H1 (cell line): ENCODE data around the gene ADGRV1.

ENCODE experiments used
- EP300 ChIP-seq, 2 experiments: IDR thresholded peaks; 1 replicate in 1 of 2; 2 replicates in 1 of 2; pipeline ENCODE4 v1.6.1; 2011 to 2012; ENCODE audit warnings: low read depth in 2 of 2, low read length in 2 of 2, mild to moderate bottlenecking in 2 of 2, borderline replicate concordance in 1 of 2, inconsistent platforms in 1 of 2, moderate library complexity in 1 of 2
- MAFK ChIP-seq: IDR thresholded peaks from 2 replicates; pipeline ENCODE4 v1.6.1; 2012; ENCODE audit warnings: low read depth, mild to moderate bottlenecking, improper control_type of control experiment, low read length
- NRF1 ChIP-seq: IDR thresholded peaks from 2 replicates; pipeline ENCODE4 v1.6.1; 2011; ENCODE audit warnings: mild to moderate bottlenecking, low read depth, low read length, improper control_type of control experiment
- POLR2A ChIP-seq, 2 experiments: IDR thresholded peaks; 1 replicate in 1 of 2; 2 replicates in 1 of 2; pipeline ENCODE4 v1.6.1; 2011; ENCODE audit warnings: low read depth in 2 of 2, low read length in 2 of 2, mild to moderate bottlenecking in 2 of 2; ENCODE audit errors: control extremely low read depth in 1 of 2
- RAD21 ChIP-seq, 2 experiments: IDR thresholded peaks in 1 of 2; conservative IDR thresholded peaks in 1 of 2; 2 replicates each; pipeline ENCODE4 v1.6.1; 2011; ENCODE audit warnings: low read depth in 2 of 2, low read length in 2 of 2, improper control_type of control experiment in 1 of 2, inconsistent platforms in 1 of 2, mild to moderate bottlenecking in 1 of 2, moderate library complexity in 1 of 2
- SIX5 ChIP-seq: IDR thresholded peaks from 2 replicates; pipeline ENCODE4 v1.6.1; 2011; ENCODE audit warnings: mild to moderate bottlenecking, low read depth, low read length
- SP4 ChIP-seq: IDR thresholded peaks from 2 replicates; pipeline ENCODE4 v1.6.1; 2012; ENCODE audit warnings: low read length, inconsistent platforms
- TF ChIP-seq, protein P1 (sequence below), 3 experiments: IDR thresholded peaks; 1 replicate in 2 of 3; 2 replicates in 1 of 3; pipeline versions ENCODE4 v1.5.1 to v1.6.1; 2011; ENCODE audit warnings: low read length in 3 of 3, mild to moderate bottlenecking in 3 of 3, inconsistent platforms in 2 of 3, low read depth in 1 of 3, moderate library complexity in 1 of 3; ENCODE audit not compliant: insufficient read depth in 1 of 3; ENCODE audit errors: control extremely low read depth in 1 of 3

DNA sequence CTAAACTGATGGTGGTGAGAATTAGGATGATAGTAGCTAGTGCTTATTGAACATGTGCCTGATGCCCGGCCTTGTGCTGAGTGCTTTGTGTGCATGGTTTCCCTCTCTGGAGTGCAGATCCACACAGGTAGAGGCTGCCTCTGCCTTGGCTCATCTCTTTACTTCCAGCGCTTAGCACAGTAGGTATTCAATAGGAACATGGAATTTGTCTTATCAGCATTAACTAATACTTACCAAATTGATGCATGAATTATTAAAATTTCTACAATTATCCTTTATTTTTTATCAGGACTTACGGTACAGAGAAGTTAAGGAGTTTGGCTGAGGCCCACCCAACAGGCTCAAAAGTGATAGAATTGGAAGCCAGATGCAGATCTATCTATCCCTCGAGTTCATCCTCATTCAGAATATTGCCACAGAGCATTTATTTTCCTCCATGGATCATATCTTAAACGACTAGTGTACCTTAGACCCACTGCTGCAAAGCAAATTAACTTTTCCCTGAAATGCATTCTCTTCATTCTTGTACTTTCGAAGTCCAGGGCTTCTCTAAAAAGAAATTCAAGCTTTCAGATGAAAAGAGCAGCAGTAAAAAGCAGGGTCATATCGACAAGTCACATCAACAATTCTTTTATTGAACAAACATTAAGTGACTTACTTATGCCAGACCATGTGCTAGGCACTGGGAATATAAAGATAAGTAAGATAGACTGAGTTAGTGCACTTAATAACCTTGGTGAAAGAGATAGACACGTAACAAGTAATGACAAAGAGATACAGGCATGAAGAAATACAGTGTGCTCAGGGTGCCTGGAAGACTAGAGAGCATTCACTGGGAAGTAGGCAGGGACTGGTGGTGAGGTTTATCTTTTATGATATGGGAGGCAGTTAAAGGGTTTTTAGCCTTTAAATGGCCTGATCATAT is 534.5 kb downstream of the ADGRV1 start:
- TF ChIP-seq NRF1: no peak
- TF ChIP-seq SIX5: no peak
- no peak for TF ChIP-seq SP4
- no peak for TF ChIP-seq EP300 (IDR thresholded peaks at IDR 0.05; ENCODE audit: borderline replicate concordance in 1 of 2, low read depth in 2 of 2, low read length in 2 of 2)
- TF ChIP-seq POLR2A (IDR thresholded peaks at IDR 0.05; ENCODE audit: control extremely low read depth in 1 of 2, low read depth in 2 of 2, low read length in 2 of 2): no peak
- no peak for TF ChIP-seq RAD21 (IDR thresholded peaks at IDR 0.05 in 1 of 2, conservative IDR thresholded peaks at IDR 0.05 in 1 of 2; ENCODE audit: low read depth in 2 of 2, low read length in 2 of 2)
- TF ChIP-seq, protein P1, sequence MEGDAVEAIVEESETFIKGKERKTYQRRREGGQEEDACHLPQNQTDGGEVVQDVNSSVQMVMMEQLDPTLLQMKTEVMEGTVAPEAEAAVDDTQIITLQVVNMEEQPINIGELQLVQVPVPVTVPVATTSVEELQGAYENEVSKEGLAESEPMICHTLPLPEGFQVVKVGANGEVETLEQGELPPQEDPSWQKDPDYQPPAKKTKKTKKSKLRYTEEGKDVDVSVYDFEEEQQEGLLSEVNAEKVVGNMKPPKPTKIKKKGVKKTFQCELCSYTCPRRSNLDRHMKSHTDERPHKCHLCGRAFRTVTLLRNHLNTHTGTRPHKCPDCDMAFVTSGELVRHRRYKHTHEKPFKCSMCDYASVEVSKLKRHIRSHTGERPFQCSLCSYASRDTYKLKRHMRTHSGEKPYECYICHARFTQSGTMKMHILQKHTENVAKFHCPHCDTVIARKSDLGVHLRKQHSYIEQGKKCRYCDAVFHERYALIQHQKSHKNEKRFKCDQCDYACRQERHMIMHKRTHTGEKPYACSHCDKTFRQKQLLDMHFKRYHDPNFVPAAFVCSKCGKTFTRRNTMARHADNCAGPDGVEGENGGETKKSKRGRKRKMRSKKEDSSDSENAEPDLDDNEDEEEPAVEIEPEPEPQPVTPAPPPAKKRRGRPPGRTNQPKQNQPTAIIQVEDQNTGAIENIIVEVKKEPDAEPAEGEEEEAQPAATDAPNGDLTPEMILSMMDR (IDR thresholded peaks at IDR 0.05; ENCODE audit: control extremely low read depth in 1 of 3, insufficient read depth in 1 of 3, low read depth in 1 of 3, low read length in 3 of 3): no peak
- no peak for TF ChIP-seq MAFK
